Mononuclear cell (primary cell): ENCODE results near the gene NOX3. TPM values are rescaled to one million over a fixed set of nuclear protein-coding genes. Genes with fewer than 3 reads are reported as not detected.

Source experiments
- H3K27me3 ChIP-seq: 2 replicates; pipeline ENCODE4 v1.6.0; 2011; ENCODE audit warnings: low read length, control low read depth; ENCODE audit not compliant: insufficient read depth
- H3K4me1 ChIP-seq: 2 replicates; pipeline ENCODE4 v1.5.1; 2011; ENCODE audit warnings: mild to moderate bottlenecking, low read length, control low read depth; ENCODE audit not compliant: insufficient read depth
- H3K4me3 ChIP-seq: 2 replicates; pipeline ENCODE4 v1.5.1; 2011; ENCODE audit warnings: mild to moderate bottlenecking, low read length, moderate library complexity
- H3K9me3 ChIP-seq: 2 replicates; pipeline ENCODE4 v1.5.1; 2011; ENCODE audit warnings: low read depth, mild to moderate bottlenecking, control low read depth, low read length
- total RNA-seq: library from RNA; depleted of rRNA; stranded (reverse); fragments of >200 nt; gene quantifications from one replicate; pipeline ENCODE4 v1.2.3, GENCODE V29; 2012

NOX3 gene
- total RNA-seq, 1 donor: not detected

GRCh38 chr6:155448668-155449449, 6.8 kb downstream of the NOX3 start:
- Histone ChIP-seq H3K4me3 (no peak overlapping the region), H3K27me3 (no peaks in the 10 kb centered on the region), H3K4me1 (no peaks in the 10 kb centered on the region), H3K9me3 (no peaks in the 10 kb centered on the region)

- Histone ChIP-seq H3K27me3 (no peaks in the 10 kb centered on the region), H3K9me3 (no peaks in the 10 kb centered on the region), H3K4me3 (no peak overlapping the region), H3K4me1 (no peaks in the 10 kb centered on the region)
Observed at GRCh38 chr6:155447949-155448348, 7.7 kb downstream of the NOX3 start.

GRCh38 chr6:155444952-155445903, 10.4 kb downstream of the NOX3 start:
- Histone ChIP-seq H3K9me3 (no peaks in the 10 kb centered on the region), H3K27me3 (no peaks in the 10 kb centered on the region), H3K4me1 (no peaks in the 10 kb centered on the region), H3K4me3 (no peak overlapping the region)

- Histone ChIP-seq H3K9me3 (no peaks in the 10 kb centered on the region), H3K4me3 (no peak overlapping the region), H3K4me1 (no peaks in the 10 kb centered on the region), H3K27me3 (no peaks in the 10 kb centered on the region)
Observed at GRCh38 chr6:155444120-155444917, 11.3 kb downstream of the NOX3 start.

GRCh38 chr6:155443168-155443567, 12.5 kb downstream of the NOX3 start:
- Histone ChIP-seq H3K9me3 (no peaks in the 10 kb centered on the region), H3K27me3 (no peaks in the 10 kb centered on the region), H3K4me1 (no peaks in the 10 kb centered on the region), H3K4me3 (no peak overlapping the region)

GRCh38 chr6:155442562-155442961, 13.1 kb downstream of the NOX3 start:
- Histone ChIP-seq H3K9me3 (no peaks in the 10 kb centered on the region), H3K4me3 (no peak overlapping the region), H3K4me1 (no peaks in the 10 kb centered on the region), H3K27me3 (no peaks in the 10 kb centered on the region)

- no peaks in the 10 kb centered on the region for H3K9me3 ChIP-seq
Observed at GRCh38 chr6:155441112-155441465, 14.6 kb downstream of the NOX3 start.

GRCh38 chr6:155440398-155441111, 15.1 kb downstream of the NOX3 start:
- Histone ChIP-seq H3K9me3 (no peaks in the 10 kb centered on the region), H3K4me3 (no peak overlapping the region), H3K4me1 (no peaks in the 10 kb centered on the region), H3K27me3 (no peaks in the 10 kb centered on the region)

More at GRCh38 chr6:155441112-155441465, 14.6 kb downstream of the NOX3 start:
- Histone ChIP-seq H3K4me1 (no peaks in the 10 kb centered on the region), H3K4me3 (no peak overlapping the region), H3K27me3 (no peaks in the 10 kb centered on the region)

- Histone ChIP-seq H3K4me3 (no peak overlapping the region), H3K9me3 (no peaks in the 10 kb centered on the region), H3K27me3 (no peaks in the 10 kb centered on the region), H3K4me1 (no peaks in the 10 kb centered on the region)
Observed at GRCh38 chr6:155439376-155439775, 16.3 kb downstream of the NOX3 start.

- H3K9me3 ChIP-seq: no peaks in the 10 kb centered on the region
- no peaks in the 10 kb centered on the region for H3K4me1 ChIP-seq
- no peaks in the 10 kb centered on the region for H3K27me3 ChIP-seq
- no peak overlapping the region for H3K4me3 ChIP-seq
Observed at GRCh38 chr6:155436981-155437749, 18.5 kb downstream of the NOX3 start.

- no peaks in the 10 kb centered on the region for H3K9me3 ChIP-seq
- H3K4me1 ChIP-seq: no peaks in the 10 kb centered on the region
- H3K4me3 ChIP-seq: no peak overlapping the region
- no peaks in the 10 kb centered on the region for H3K27me3 ChIP-seq
Observed at GRCh38 chr6:155434829-155435423, 20.7 kb downstream of the NOX3 start.

GRCh38 chr6:155434096-155434495, 21.5 kb downstream of the NOX3 start:
- Histone ChIP-seq H3K9me3 (no peaks in the 10 kb centered on the region), H3K4me3 (no peak overlapping the region), H3K4me1 (no peaks in the 10 kb centered on the region), H3K27me3 (no peaks in the 10 kb centered on the region)

- Histone ChIP-seq H3K27me3 (no peaks in the 10 kb centered on the region), H3K9me3 (no peaks in the 10 kb centered on the region), H3K4me3 (no peak overlapping the region), H3K4me1 (no peaks in the 10 kb centered on the region)
Observed at GRCh38 chr6:155432293-155432692, 23.3 kb downstream of the NOX3 start.
